K562 (cell line): ENCODE data around the gene TBC1D17. TPM values are rescaled to one million over a fixed set of nuclear protein-coding genes. Genes with fewer than 3 reads are reported as not detected.

Experiments used
- EZH2 ChIP-seq: IDR thresholded peaks from 2 replicates; pipeline ENCODE4 v1.6.1; 2012; ENCODE audit warnings: low read depth, mild to moderate bottlenecking, inconsistent platforms, low read length, borderline replicate concordance
- HCFC1 ChIP-seq: IDR thresholded peaks from 2 replicates; pipeline ENCODE4 v1.6.1; 2012; ENCODE audit warnings: low read depth, low read length, improper control_type of control experiment
- HDAC3 ChIP-seq: fragments of 450-650 bp; IDR thresholded peaks from 2 replicates; pipeline ENCODE4 v1.6.1; 2018; ENCODE audit warnings: borderline replicate concordance, mild to moderate bottlenecking, moderate library complexity; ENCODE audit not compliant: partially characterized antibody
- MCM3 ChIP-seq: fragments of 450-650 bp; IDR thresholded peaks from 2 replicates; pipeline ENCODE4 v1.6.1; 2016
- MEF2A ChIP-seq: IDR thresholded peaks from 2 replicates; pipeline ENCODE4 v1.6.1; 2011; ENCODE audit warnings: low read depth, mild to moderate bottlenecking, low read length, moderate library complexity; ENCODE audit not compliant: control insufficient read depth
- PML ChIP-seq: IDR thresholded peaks from 2 replicates; pipeline ENCODE4 v1.6.1; 2012; ENCODE audit warnings: low read length, inconsistent platforms
- RERE ChIP-seq: sonication (generic); formaldehyde crosslinking; IDR thresholded peaks from 2 replicates; pipeline ENCODE4 v1.8.0; 2023; ENCODE audit warnings: missing genetic modification reagents, mild to moderate bottlenecking, borderline replicate concordance
- SRSF7 ChIP-seq: fragments of 200-400 bp; formaldehyde crosslinking; optimal IDR thresholded peaks from 2 replicates; pipeline ENCODE3; 2017; ENCODE audit warnings: mild to moderate bottlenecking, low read depth, low read length
- SRSF9 ChIP-seq: fragments of 200-400 bp; formaldehyde crosslinking; IDR thresholded peaks from 2 replicates; pipeline ENCODE4 v1.6.1; 2017; ENCODE audit warnings: low read depth, low read length, borderline replicate concordance
- TCF7L2 ChIP-seq: fragments of 150-350 bp; IDR thresholded peaks from 2 replicates; pipeline ENCODE4 v1.6.1; 2016; ENCODE audit warnings: low read depth, mild to moderate bottlenecking, low read length, moderate library complexity
- ZNF764 ChIP-seq: fragments of 250-450 bp; sonication (Bioruptor Pico); IDR thresholded peaks from 2 replicates; pipeline ENCODE4 v1.4.0; 2020; ENCODE audit warnings: low read depth, mild to moderate bottlenecking, moderate library complexity
- polyA plus RNA-seq, 8 experiments: library from polyadenylated mRNA; depleted of rRNA in 4 of 8; stranded (reverse) in 5 of 8; unstranded in 3 of 8; fragments of >200 nt; fragmentation: Nextera tagmentation in 2 of 8; fragmentation: Illumina TruSeq in 1 of 8; extraction: Ambion mirVana in 2 of 8; extraction: Trizol in 1 of 8; gene quantifications; 2 replicates each; pipeline versions ENCODE4 v1.2.1 to v1.2.3, GENCODE V29; 2011 to 2014; ENCODE audit warnings: inconsistent platforms in 1 of 8, missing spikeins in 1 of 8
- total RNA-seq, 7 experiments: library from RNA; depleted of rRNA in 6 of 7; stranded (reverse); fragments of >200 nt in 6 of 7; fragmentation: Illumina TruSeq in 2 of 7; extraction: Trizol in 2 of 7; gene quantifications; 2 replicates each; pipeline versions ENCODE4 v1.2.1 to v1.2.3, GENCODE V29; 2011 to 2021; ENCODE audit warnings: low replicate concordance in 1 of 7
- TF ChIP-seq, protein P1 (sequence below), 2 experiments: fragments of 450-650 bp; IDR thresholded peaks; 2 replicates each; pipeline ENCODE4 v1.6.1; 2016; ENCODE audit warnings: mild to moderate bottlenecking in 2 of 2, borderline replicate concordance in 1 of 2, low read depth in 1 of 2, moderate library complexity in 1 of 2

The TBC1D17 gene
- total and polyA plus RNA-seq, 9 of the 15 experiments (the other 6 are each of a cell fraction or from before 2014, with no cell fraction given), result 0.42 to 16.0 (median 3.8) TPM

- TF ChIP-seq RERE (CRISPR knock-in tag) (no peak), HCFC1 (no peak), SRSF7 (no peak), MCM3 (no peak), HDAC3 (no peak), TCF7L2 (0 out of 2 replicates have a peak, but pooled peaks have one; percentile 39), PML (no peak), SRSF9 (no peak), MEF2A (no peak), EZH2 (no peak), ZNF764 (CRISPR knock-in tag) (no peak)
- TF ChIP-seq, protein P1, sequence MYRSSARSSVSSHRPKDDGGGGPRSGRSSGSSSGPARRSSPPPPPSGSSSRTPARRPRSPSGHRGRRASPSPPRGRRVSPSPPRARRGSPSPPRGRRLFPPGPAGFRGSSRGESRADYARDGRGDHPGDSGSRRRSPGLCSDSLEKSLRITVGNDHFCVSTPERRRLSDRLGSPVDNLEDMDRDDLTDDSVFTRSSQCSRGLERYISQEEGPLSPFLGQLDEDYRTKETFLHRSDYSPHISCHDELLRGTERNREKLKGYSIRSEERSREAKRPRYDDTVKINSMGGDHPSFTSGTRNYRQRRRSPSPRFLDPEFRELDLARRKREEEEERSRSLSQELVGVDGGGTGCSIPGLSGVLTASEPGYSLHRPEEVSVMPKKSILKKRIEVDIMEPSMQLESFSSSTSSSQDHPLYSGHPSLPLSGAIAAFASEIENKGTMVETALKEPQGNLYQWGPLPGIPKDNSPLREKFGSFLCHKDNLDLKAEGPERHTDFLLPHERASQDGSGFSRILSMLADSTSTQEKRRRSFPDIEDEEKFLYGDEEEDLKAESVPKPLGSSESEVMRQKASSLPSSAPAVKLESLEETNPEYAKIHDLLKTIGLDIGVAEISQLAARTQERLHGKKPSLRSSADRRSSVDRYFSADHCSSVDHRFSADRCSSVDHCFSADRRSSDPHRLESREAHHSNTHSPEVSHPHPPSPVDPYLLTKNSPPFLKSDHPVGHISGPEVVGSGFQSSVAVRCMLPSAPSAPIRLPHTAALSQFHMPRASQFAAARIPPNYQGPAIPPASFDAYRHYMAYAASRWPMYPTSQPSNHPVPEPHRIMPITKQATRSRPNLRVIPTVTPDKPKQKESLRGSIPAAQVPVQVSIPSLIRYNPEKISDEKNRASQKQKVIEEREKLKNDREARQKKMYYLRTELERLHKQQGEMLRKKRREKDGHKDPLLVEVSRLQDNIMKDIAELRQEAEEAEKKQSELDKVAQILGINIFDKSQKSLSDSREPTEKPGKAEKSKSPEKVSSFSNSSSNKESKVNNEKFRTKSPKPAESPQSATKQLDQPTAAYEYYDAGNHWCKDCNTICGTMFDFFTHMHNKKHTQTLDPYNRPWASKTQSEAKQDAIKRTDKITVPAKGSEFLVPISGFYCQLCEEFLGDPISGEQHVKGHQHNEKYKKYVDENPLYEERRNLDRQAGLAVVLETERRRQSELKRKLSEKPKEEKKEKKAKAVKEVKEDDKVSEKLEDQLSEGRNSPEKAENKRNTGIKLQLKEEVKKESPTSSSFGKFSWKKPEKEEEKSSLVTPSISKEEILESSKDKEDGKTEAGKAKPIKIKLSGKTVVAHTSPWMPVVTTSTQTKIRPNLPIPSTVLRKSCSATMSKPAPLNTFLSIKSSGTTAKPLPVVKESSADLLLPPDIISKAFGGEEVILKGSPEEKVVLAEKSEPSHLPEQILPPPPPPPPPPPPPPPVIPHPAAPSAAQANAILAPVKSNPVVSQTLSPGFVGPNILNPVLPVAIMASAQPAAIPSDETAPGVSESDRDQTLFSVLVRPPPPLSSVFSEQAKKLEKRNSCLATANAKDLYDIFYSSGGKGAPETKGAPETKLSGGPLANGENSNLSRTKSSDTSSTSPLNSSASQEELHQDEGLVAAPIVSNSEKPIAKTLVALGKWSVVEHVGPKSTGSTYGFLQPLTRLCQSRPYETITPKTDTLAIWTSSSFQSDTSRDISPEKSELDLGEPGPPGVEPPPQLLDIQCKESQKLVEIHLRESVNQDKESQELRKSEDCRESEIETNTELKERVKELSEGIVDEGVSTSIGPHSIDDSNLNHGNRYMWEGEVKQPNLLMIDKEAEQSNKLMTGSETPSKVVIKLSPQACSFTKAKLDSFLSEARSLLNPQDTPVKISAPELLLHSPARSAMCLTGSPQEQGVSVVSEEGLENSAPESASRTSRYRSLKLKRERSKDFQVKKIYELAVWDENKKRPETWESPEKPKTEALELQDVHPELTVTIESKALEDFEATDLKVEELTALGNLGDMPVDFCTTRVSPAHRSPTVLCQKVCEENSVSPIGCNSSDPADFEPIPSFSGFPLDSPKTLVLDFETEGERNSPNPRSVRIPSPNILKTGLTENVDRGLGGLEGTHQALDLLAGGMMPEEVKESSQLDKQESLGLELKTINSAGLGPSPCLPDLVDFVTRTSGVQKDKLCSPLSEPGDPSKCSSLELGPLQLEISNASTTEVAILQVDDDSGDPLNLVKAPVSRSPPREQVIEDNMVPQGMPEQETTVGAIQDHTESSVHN (IDR thresholded peaks at IDR 0.05; ENCODE audit: borderline replicate concordance in 1 of 2, low read depth in 1 of 2), result no peak
Measured at GRCh38 chr19:49847731-49848696, 29.5 kb upstream of the TBC1D17 start (continued).
